ENCODE results near the gene CRIP2.

CRIP2 gene

DNA sequence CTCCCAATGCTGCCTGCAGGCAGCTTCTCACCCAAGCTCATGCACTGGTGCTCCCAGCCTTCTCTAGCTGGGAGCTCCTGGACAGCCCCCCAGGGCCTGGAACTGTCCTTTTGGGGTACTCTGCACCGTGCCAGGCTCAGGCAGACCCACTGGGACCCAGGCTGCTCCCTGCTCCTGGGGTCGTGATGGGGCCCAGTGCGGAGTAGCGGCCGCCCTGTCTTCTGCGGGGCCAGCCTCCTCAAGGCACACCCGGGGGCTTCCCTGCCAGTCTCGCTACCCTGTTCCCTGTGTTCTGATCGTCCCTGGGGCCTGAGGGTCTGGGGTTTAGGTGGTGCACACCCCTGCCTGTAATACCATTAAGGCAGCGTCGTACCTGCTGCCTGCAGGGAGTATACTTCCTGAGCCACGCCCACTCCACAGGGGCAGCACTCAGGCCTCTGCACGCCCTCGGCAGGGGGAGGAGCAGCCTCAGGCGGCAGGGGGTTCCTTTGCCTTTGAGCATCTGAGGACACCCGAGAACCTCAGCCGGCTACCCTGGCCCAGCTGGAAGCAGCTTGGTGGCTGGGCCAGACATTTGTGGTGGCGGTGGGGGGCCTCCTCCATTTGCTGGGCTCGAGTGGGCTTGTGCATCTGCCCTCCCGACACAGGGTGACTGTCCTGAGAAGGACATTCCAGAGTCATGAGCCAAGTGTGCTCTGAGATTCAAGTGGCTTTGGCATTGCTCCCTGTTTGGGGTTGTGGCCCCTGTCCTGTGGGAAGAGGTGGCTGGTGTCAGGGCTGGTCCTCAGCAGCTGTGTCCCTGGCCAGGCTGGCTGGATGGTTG is 9.2 kb upstream of the CRIP2 start:
- Histone ChIP-seq H3K4me3 (ENCODE audit: low read depth, low read length) (no peak overlapping the region), H3K79me1 (ENCODE audit: low read length) (no peaks in the 10 kb centered on the region), H3K4me2 (ENCODE audit: low read length) (no peak overlapping the region), H3K79me2 (ENCODE audit: control insufficient read depth, insufficient read depth, low read length, poor library complexity) (no peaks in the 10 kb centered on the region), H3K18ac (ENCODE audit: low read length) (no peak overlapping the region), H3K27ac (ENCODE audit: low read depth, low read length) (no peak overlapping the region), H2AFZ (ENCODE audit: insufficient read depth, low read length, poor library complexity) (no peak overlapping the region), H4K91ac (ENCODE audit: low read depth, low read length) (peak overlapping the region; percentile 3), H3K14ac (ENCODE audit: low read length) (no peak overlapping the region), H2BK12ac (ENCODE audit: low read length) (no peak overlapping the region), H3K4ac (ENCODE audit: low read depth, low read length) (no peak overlapping the region), H4K8ac (ENCODE audit: low read depth, low read length) (no peak overlapping the region), H3K9ac (ENCODE audit: low read length) (no peak overlapping the region), H3K9me3 (ENCODE audit: insufficient read depth, low read depth, low read length) (peaks cover 3% of the 10 kb centered on the region), H3K23ac (ENCODE audit: low read length) (no peak overlapping the region), H3K4me1 (ENCODE audit: control insufficient read depth in 1 of 2, insufficient read depth in 2 of 2, low read length in 2 of 2) (peaks cover 0 to 4% of the 10 kb centered on the region in 2 experiments), H4K12ac (ENCODE audit: low read depth, low read length) (no peak overlapping the region), H3K27me3 (ENCODE audit: insufficient read depth, low read length) (no peaks in the 10 kb centered on the region), H3K36me3 (ENCODE audit: control insufficient read depth in 1 of 2, insufficient read depth in 2 of 2, low read length in 2 of 2) (peaks cover 89 to 93% of the 10 kb centered on the region in 2 experiments), H2AK5ac (ENCODE audit: low read length) (no peak overlapping the region), H2BK120ac (ENCODE audit: insufficient read depth, low read length, poor library complexity) (no peak overlapping the region), H2BK5ac (ENCODE audit: low read depth, low read length, poor library complexity) (no peak overlapping the region)
- WGBS (ENCODE audit: extremely low coverage, insufficient coverage, insufficient read length), result no CpG with 5 or more reads among the region's 20 CpGs
- peak; percentile 46 to 62 for DNase-seq

DNA sequence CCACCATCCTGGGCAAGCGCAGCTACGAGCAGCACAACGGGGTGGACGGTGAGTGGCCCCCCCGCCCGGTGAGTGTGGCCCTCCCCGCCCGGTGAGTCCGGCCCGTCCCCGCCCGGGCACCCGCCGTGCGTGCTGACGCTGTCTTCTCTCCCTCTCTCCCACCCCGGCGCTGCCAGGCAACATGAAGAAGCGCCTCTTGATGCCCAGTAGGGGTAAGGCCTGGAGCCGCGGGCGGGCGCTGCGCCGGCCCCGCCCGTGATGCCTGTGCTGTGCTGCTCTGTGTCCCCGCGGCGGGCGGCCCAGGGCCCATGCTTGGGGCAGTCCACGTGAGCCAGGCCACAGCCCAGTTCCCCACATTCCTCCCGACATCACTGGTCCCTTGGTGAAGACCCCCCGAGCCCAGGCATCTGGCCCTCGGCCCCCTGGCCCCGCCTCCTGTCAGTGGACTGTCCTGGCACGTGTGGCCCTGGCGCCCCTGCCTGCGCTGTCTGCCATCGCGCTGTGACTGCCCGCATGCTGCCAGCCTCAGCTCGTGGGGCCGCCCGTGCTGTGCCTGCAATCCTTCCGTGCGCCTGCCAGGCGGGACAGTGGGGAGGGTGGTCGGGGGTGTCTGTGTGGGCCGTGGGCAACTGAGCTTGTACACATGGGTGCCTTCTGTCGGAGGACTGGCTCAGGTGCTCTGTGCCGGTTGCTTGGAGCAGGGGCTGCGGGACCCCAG is 7.9 kb upstream of the CRIP2 start:
- WGBS (ENCODE audit: extremely low coverage, insufficient coverage, insufficient read length), result no CpG with 5 or more reads among the region's 53 CpGs
- DNase-seq, result no peak
- H2BK120ac ChIP-seq (ENCODE audit: insufficient read depth, low read length, poor library complexity), result no peak overlapping the region
- H2BK5ac ChIP-seq (ENCODE audit: low read depth, low read length, poor library complexity), result no peak overlapping the region
- H4K91ac ChIP-seq (ENCODE audit: low read depth, low read length), result peak overlapping the region; percentile 31
- H2AK5ac ChIP-seq (ENCODE audit: low read length), result no peak overlapping the region
- no peak overlapping the region for H3K27ac ChIP-seq (ENCODE audit: low read depth, low read length)
- no peak overlapping the region for H3K4me2 ChIP-seq (ENCODE audit: low read length)
- H3K79me2 ChIP-seq (ENCODE audit: control insufficient read depth, insufficient read depth, low read length, poor library complexity), result no peaks in the 10 kb centered on the region
- no peak overlapping the region for H3K23ac ChIP-seq (ENCODE audit: low read length)
- H3K18ac ChIP-seq (ENCODE audit: low read length), result no peak overlapping the region
- no peak overlapping the region for H2AFZ ChIP-seq (ENCODE audit: insufficient read depth, low read length, poor library complexity)
- no peak overlapping the region for H4K8ac ChIP-seq (ENCODE audit: low read depth, low read length)
- no peak overlapping the region for H3K4me3 ChIP-seq (ENCODE audit: low read depth, low read length)
- H3K27me3 ChIP-seq (ENCODE audit: insufficient read depth, low read length), result no peaks in the 10 kb centered on the region
- H3K36me3 ChIP-seq (ENCODE audit: control insufficient read depth in 1 of 2, insufficient read depth in 2 of 2, low read length in 2 of 2), result peaks cover 80 to 84% of the 10 kb centered on the region in 2 experiments
- H3K79me1 ChIP-seq (ENCODE audit: low read length), result peaks cover 3% of the 10 kb centered on the region
- H3K4me1 ChIP-seq (ENCODE audit: control insufficient read depth in 1 of 2, insufficient read depth in 2 of 2, low read length in 2 of 2), result peaks cover 0 to 4% of the 10 kb centered on the region in 2 experiments
- no peak overlapping the region for H4K12ac ChIP-seq (ENCODE audit: low read depth, low read length)
- no peak overlapping the region for H2BK12ac ChIP-seq (ENCODE audit: low read length)
- no peak overlapping the region for H3K4ac ChIP-seq (ENCODE audit: low read depth, low read length)
- no peak overlapping the region for H3K9ac ChIP-seq (ENCODE audit: low read length)
- H3K9me3 ChIP-seq (ENCODE audit: insufficient read depth, low read depth, low read length), result peaks cover 3% of the 10 kb centered on the region
- H3K14ac ChIP-seq (ENCODE audit: low read length), result no peak overlapping the region

DNA sequence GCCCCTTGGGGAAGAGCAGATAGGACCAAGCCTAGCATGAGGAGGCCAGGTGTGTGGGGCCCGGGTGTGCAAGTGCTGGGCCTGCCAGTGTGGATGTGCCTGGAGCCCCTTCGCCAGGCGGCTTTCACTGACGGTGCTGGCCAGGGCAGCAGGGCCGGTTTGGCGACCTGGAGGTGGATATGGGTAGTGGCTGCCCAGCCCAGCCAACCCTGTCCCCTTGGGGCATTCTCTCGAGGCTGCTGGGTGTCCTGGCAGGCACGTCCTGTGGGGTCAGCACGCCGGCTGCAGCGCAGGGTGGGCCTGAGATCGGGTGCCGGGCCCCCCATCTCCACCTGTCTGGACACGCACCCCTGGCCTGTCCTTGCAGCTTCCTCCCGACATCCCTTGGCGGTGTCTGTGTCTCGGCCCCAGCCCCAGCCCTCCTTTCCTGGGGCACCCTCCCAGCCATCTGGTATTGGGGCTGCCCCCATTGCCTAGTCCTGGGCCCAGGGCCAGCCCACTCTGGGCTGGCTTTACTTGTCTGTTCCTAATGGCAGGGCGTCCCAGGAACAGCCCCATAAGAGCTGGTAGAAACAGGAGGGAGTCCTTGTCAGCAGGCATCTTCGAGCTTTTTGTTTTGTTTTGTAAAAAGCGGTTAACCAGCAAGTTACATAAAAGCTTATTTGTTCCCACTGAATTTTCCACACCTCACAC is 7.2 kb upstream of the CRIP2 start:
- H2BK120ac ChIP-seq (ENCODE audit: insufficient read depth, low read length, poor library complexity), result no peak overlapping the region
- H3K27me3 ChIP-seq (ENCODE audit: insufficient read depth, low read length), result no peaks in the 10 kb centered on the region
- peaks cover 3% of the 10 kb centered on the region for H3K79me1 ChIP-seq (ENCODE audit: low read length)
- peaks cover 76 to 79% of the 10 kb centered on the region in 2 experiments for H3K36me3 ChIP-seq (ENCODE audit: control insufficient read depth in 1 of 2, insufficient read depth in 2 of 2, low read length in 2 of 2)
- H2BK5ac ChIP-seq (ENCODE audit: low read depth, low read length, poor library complexity), result no peak overlapping the region
- no peak overlapping the region for H2BK12ac ChIP-seq (ENCODE audit: low read length)
- no peak overlapping the region for H4K8ac ChIP-seq (ENCODE audit: low read depth, low read length)
- WGBS (ENCODE audit: extremely low coverage, insufficient coverage, insufficient read length), result no CpG with 5 or more reads among the region's 20 CpGs
- no peak overlapping the region for H2AFZ ChIP-seq (ENCODE audit: insufficient read depth, low read length, poor library complexity)
- no peak overlapping the region for H3K4ac ChIP-seq (ENCODE audit: low read depth, low read length)
- DNase-seq, result peak; percentile 89 to 96
- H3K27ac ChIP-seq (ENCODE audit: low read depth, low read length), result no peak overlapping the region
- H4K91ac ChIP-seq (ENCODE audit: low read depth, low read length), result peak overlapping the region; percentile 22
- no peaks in the 10 kb centered on the region for H3K79me2 ChIP-seq (ENCODE audit: control insufficient read depth, insufficient read depth, low read length, poor library complexity)
- no peak overlapping the region for H3K4me3 ChIP-seq (ENCODE audit: low read depth, low read length)
- H4K12ac ChIP-seq (ENCODE audit: low read depth, low read length), result no peak overlapping the region
- no peak overlapping the region for H3K23ac ChIP-seq (ENCODE audit: low read length)
- H3K4me1 ChIP-seq (ENCODE audit: control insufficient read depth in 1 of 2, insufficient read depth in 2 of 2, low read length in 2 of 2), result peaks cover 0 to 4% of the 10 kb centered on the region in 2 experiments
- no peak overlapping the region for H3K4me2 ChIP-seq (ENCODE audit: low read length)
- no peak overlapping the region for H2AK5ac ChIP-seq (ENCODE audit: low read length)
- no peak overlapping the region for H3K18ac ChIP-seq (ENCODE audit: low read length)
- no peak overlapping the region for H3K14ac ChIP-seq (ENCODE audit: low read length)
- no peak overlapping the region for H3K9ac ChIP-seq (ENCODE audit: low read length)
- H3K9me3 ChIP-seq (ENCODE audit: insufficient read depth, low read depth, low read length), result peaks cover 3% of the 10 kb centered on the region

DNA sequence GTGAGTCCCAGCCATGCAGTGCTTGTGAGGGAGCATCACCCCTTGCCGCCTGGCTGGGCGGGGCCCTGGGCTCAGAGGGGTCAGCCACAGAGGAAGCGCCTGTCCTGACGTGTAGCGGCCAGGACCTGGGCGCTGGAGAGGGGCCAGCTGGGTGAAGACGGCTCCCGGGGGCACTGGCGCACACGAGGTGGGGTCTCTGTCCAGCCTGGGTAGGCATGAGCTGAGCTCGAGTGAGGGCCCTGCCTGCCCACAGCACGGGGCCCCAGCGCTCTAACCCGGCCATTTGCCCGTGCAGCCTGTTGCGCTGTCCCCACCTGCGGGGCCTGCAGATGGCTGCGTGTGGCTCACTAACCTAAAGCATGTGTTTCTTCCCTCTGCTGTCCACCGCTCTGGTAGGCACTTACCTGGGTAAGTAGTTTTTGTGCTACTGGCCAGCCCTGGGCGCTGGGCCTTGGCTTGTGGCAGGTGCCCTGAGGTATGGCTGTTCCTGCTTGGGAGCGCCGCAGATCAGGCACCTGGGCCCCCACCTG is 6.6 kb upstream of the CRIP2 start:
- Histone ChIP-seq H3K4ac (ENCODE audit: low read depth, low read length) (no peak overlapping the region), H4K91ac (ENCODE audit: low read depth, low read length) (peak overlapping the region; percentile 12), H3K27ac (ENCODE audit: low read depth, low read length) (no peak overlapping the region), H2BK12ac (ENCODE audit: low read length) (no peak overlapping the region), H2AK5ac (ENCODE audit: low read length) (no peak overlapping the region), H2AFZ (ENCODE audit: insufficient read depth, low read length, poor library complexity) (no peak overlapping the region), H3K4me1 (ENCODE audit: control insufficient read depth in 1 of 2, insufficient read depth in 2 of 2, low read length in 2 of 2) (peaks cover 0 to 4% of the 10 kb centered on the region in 2 experiments), H3K36me3 (ENCODE audit: control insufficient read depth in 1 of 2, insufficient read depth in 2 of 2, low read length in 2 of 2) (peaks cover 72 to 75% of the 10 kb centered on the region in 2 experiments), H4K8ac (ENCODE audit: low read depth, low read length) (no peak overlapping the region), H2BK5ac (ENCODE audit: low read depth, low read length, poor library complexity) (no peak overlapping the region), H3K18ac (ENCODE audit: low read length) (no peak overlapping the region), H3K27me3 (ENCODE audit: insufficient read depth, low read length) (no peaks in the 10 kb centered on the region), H3K9ac (ENCODE audit: low read length) (no peak overlapping the region), H4K12ac (ENCODE audit: low read depth, low read length) (no peak overlapping the region), H3K9me3 (ENCODE audit: insufficient read depth, low read depth, low read length) (peaks cover 3% of the 10 kb centered on the region), H2BK120ac (ENCODE audit: insufficient read depth, low read length, poor library complexity) (no peak overlapping the region), H3K79me1 (ENCODE audit: low read length) (peaks cover 3% of the 10 kb centered on the region), H3K4me2 (ENCODE audit: low read length) (no peak overlapping the region), H3K14ac (ENCODE audit: low read length) (no peak overlapping the region), H3K79me2 (ENCODE audit: control insufficient read depth, insufficient read depth, low read length, poor library complexity) (no peaks in the 10 kb centered on the region), H3K23ac (ENCODE audit: low read length) (no peak overlapping the region), H3K4me3 (ENCODE audit: low read depth, low read length) (no peak overlapping the region)
- no peak for DNase-seq
- no CpG with 5 or more reads among the region's 22 CpGs for WGBS (ENCODE audit: extremely low coverage, insufficient coverage, insufficient read length)
